PC-9 (cell line): ENCODE measurements around the gene OR7G2. TPM values are rescaled to one million over a fixed set of nuclear protein-coding genes. Genes with fewer than 3 reads are reported as not detected.
"Not testable (repeated sequence)": the region's sequence is repeated elsewhere in the genome, so short reads cannot be mapped to it uniquely, and the experiment has no call there.

Experiments used
- BruUV-seq: library from RNA; stranded (reverse); fragments of 400-500 nt; replicated peaks from 2 replicates; lab custom pipeline; 2021; lab: Mats Ljungman, UMichigan
- CTCF ChIA-PET: fragments of 300-600 bp; sonication (Branson Sonifier 250); formaldehyde crosslinking; loops from one replicate; lab custom pipeline; 2022; ENCODE audit warnings: antibody characterized with exemption; lab: Charles Lee
- POLR2A ChIA-PET: fragments of 300-600 bp; sonication (Branson Sonifier 250); formaldehyde crosslinking; loops from one replicate; lab custom pipeline; 2022; ENCODE audit warnings: antibody characterized with exemption; ENCODE audit not compliant: unreplicated experiment; lab: Charles Lee
- DNase-seq, 2 experiments: peaks; one replicate each; pipeline versions ENCODE4 v3.0.0 to v3.0.0-alpha.2; 2015 to 2022; ENCODE audit warnings: mixed read lengths in 1 of 2
- H2AFZ ChIP-seq: fragments of 200-600 bp; sonication (generic); 2 replicates; pipeline ENCODE4 v1.8.1; 2017; ENCODE audit warnings: antibody characterized with exemption
- H3F3A ChIP-seq: fragments of 200-600 bp; sonication (generic); 2 replicates; pipeline ENCODE4 v1.8.1; 2017; ENCODE audit warnings: antibody characterized with exemption, mild to moderate bottlenecking, low read depth; ENCODE audit not compliant: insufficient read depth
- H3K27ac ChIP-seq: fragments of 200-600 bp; sonication (generic); 2 replicates; pipeline ENCODE4 v1.6.1; 2016; ENCODE audit warnings: mixed run types
- H3K27me3 ChIP-seq: fragments of 200-600 bp; sonication (generic); 2 replicates; pipeline ENCODE4 v1.6.1; 2016; ENCODE audit warnings: low read depth, mixed run types; ENCODE audit not compliant: insufficient read depth
- H3K36me3 ChIP-seq: fragments of 200-600 bp; sonication (generic); 2 replicates; pipeline ENCODE4 v1.6.1; 2016; ENCODE audit warnings: low read depth, mixed run types
- H3K4me1 ChIP-seq: fragments of 200-600 bp; sonication (generic); replicated peaks from 2 replicates; pipeline ENCODE4 v1.6.1; 2016; ENCODE audit warnings: mixed run types; ENCODE audit not compliant: insufficient read depth
- H3K4me2 ChIP-seq: fragments of 200-600 bp; sonication (generic); 2 replicates; pipeline ENCODE4 v1.6.1; 2017; ENCODE audit warnings: mixed run types
- H3K4me3 ChIP-seq: fragments of 200-600 bp; sonication (generic); 2 replicates; pipeline ENCODE4 v1.6.1; 2016; ENCODE audit warnings: mixed run types
- H3K79me2 ChIP-seq: fragments of 200-600 bp; sonication (generic); 2 replicates; pipeline ENCODE4 v1.6.1; 2017; ENCODE audit warnings: low read depth, mixed run types
- H3K9me2 ChIP-seq: fragments of 200-600 bp; sonication (generic); 2 replicates; pipeline ENCODE4 v1.8.1; 2017; ENCODE audit warnings: mild to moderate bottlenecking; ENCODE audit not compliant: insufficient read depth
- H3K9me3 ChIP-seq: fragments of 200-600 bp; sonication (generic); 2 replicates; pipeline ENCODE4 v1.8.1; 2016; ENCODE audit warnings: low read depth; ENCODE audit not compliant: insufficient read depth
- H4K20me1 ChIP-seq: fragments of 200-600 bp; sonication (generic); 2 replicates; pipeline ENCODE4 v1.8.1; 2017; ENCODE audit not compliant: insufficient read depth
- CTCF ChIP-seq: fragments of 200-600 bp; sonication (generic); conservative IDR thresholded peaks from 2 replicates; pipeline ENCODE4 v1.6.1; 2017; ENCODE audit warnings: mixed run types, antibody characterized with exemption, mild to moderate bottlenecking, moderate library complexity
- EZH2 ChIP-seq: fragments of 200-600 bp; sonication (generic); IDR thresholded peaks from 2 replicates; pipeline ENCODE4 v1.8.0; 2017; ENCODE audit warnings: antibody characterized with exemption, low read depth
- intact Hi-C: fragments of 100-400 bp; cut with micrococcal nuclease; formaldehyde crosslinking; loops from one replicate; pipeline ENCODE4 v1.10.0; 2022; ENCODE audit not compliant: unreplicated experiment
- total RNA-seq: library from RNA; stranded (reverse); gene quantifications from 2 replicates; pipeline ENCODE4 v1.2.3, GENCODE V29; 2021

OR7G2 gene
- total RNA-seq, 1 experiment from 2014 or later: not detected

GRCh38 chr19:9075064-9075949 is 32.0 kb downstream of the OR7G2 start:
- no peaks in the 10 kb centered on the region for H3K27me3 ChIP-seq
- no peaks in the 10 kb centered on the region for H3K36me3 ChIP-seq
- ChIA-PET POLR2A (interaction anchor here (0.6 to 1.0 kb wide), 9 partner anchors 20 to 764 kb away, joined by 3 to 8 read pairs (median 4); no protein-coding TSS in a partner anchor), CTCF (interaction anchor here (0.6 to 1.1 kb wide), 4 partner anchors 14 to 57 kb away, joined by 3 to 9 read pairs (median 4); no protein-coding TSS in a partner anchor)
- no peaks in the 10 kb centered on the region for H4K20me1 ChIP-seq
- H3K27ac ChIP-seq: peak overlapping the region; percentile 84
- no peaks in the 10 kb centered on the region for H3K9me3 ChIP-seq
- peak overlapping the region; percentile 19; the same call in 1 of the 2 replicates for H2AFZ ChIP-seq
- H3K4me1 ChIP-seq: peaks cover 23% of the 10 kb centered on the region
- no peaks in the 10 kb centered on the region for H3K9me2 ChIP-seq
- peak overlapping the region; percentile 62 for H3K4me2 ChIP-seq
- no peaks in the 10 kb centered on the region for H3K79me2 ChIP-seq
- no peak overlapping the region; the same call in 1 of the 2 replicates for H3K4me3 ChIP-seq
- TF ChIP-seq CTCF (no peak), EZH2 (no peak)
- H3F3A ChIP-seq: peaks cover 35% of the 10 kb centered on the region
- no TSS peak for BruUV-seq
- intact Hi-C loops: loop anchor here (1.0 to 5.0 kb wide), 8 partner anchors 20 to 243 kb away; partner anchors contain the start of genes MBD3L1, MUC16 and ZNF558
- DNase-seq: peak; percentile 97 to 99

DNA sequence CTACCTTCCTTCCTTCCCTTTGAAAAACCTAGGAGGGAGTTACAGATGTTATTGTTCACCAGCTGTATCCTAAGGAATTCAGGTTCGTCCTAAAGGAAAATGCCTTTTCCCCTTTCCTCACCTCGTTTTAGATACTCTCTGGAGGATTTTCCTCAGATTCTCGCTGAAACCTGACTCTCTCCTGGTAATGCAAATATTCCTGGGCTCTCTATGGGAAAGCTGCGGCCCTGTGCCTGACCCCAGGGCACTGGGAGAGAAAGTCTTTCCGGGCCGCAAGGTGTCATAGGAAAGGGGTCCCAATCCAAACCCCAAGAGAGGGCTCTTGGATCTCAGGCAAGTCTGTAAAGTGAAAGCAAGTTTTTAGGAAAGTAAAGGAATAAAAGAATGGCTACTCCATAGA is 33.5 kb downstream of the OR7G2 start:
- Histone ChIP-seq H3K9me3 (no peaks in the 10 kb centered on the region), H3K27ac (no peak overlapping the region), H3F3A (peaks cover 35% of the 10 kb centered on the region), H3K4me1 (peaks cover 31% of the 10 kb centered on the region), H3K4me2 (no peak overlapping the region), H2AFZ (no peak overlapping the region), H3K36me3 (no peaks in the 10 kb centered on the region), H3K9me2 (no peaks in the 10 kb centered on the region), H3K4me3 (no peak overlapping the region), H3K79me2 (no peaks in the 10 kb centered on the region), H3K27me3 (no peaks in the 10 kb centered on the region), H4K20me1 (no peaks in the 10 kb centered on the region)
- BruUV-seq: no TSS peak
- TF ChIP-seq EZH2 (no peak), CTCF (no peak)
- ChIA-PET CTCF (no interaction called here), POLR2A (interaction anchor here (0.6 kb wide), 1 partner anchor 34 kb away, joined by 4 read pairs; no protein-coding TSS in a partner anchor)
- no peak for DNase-seq
- intact Hi-C loops: no loop called here

- Histone ChIP-seq H3K4me1 (peaks cover 29% of the 10 kb centered on the region), H3F3A (peaks cover 32% of the 10 kb centered on the region)
- H3K4me2 ChIP-seq, DNase-seq, H3K27ac ChIP-seq, H3K4me3 ChIP-seq, H4K20me1 ChIP-seq, intact Hi-C loops, H2AFZ ChIP-seq, H3K27me3 ChIP-seq, H3K36me3 ChIP-seq, CTCF ChIA-PET, BruUV-seq, H3K9me3 ChIP-seq, H3K9me2 ChIP-seq, H3K79me2 ChIP-seq: not testable (repeated sequence)
- POLR2A ChIA-PET: interaction anchor here (0.6 kb wide), 1 partner anchor 32 kb away, joined by 5 read pairs; no protein-coding TSS in a partner anchor
Measured at GRCh38 chr19:9071720-9072119, 35.6 kb downstream of the OR7G2 start.
